Fibroblast of lung (primary cell): ENCODE data around the gene TREML4. TPM values are rescaled to one million over a fixed set of nuclear protein-coding genes. Genes with fewer than 3 reads are reported as not detected.

Experiments used
- DNase-seq, 2 donors: peaks; one replicate each; pipeline versions ENCODE4 v3.0.0 to v3.0.0-alpha.2; 2010; ENCODE audit warnings: low read depth in 2 of 2
- H2AFZ ChIP-seq: 2 replicates; pipeline ENCODE4 v1.5.1; 2012; ENCODE audit warnings: low read length, control low read depth, inconsistent platforms
- H3K27ac ChIP-seq: 2 replicates; pipeline ENCODE4 v1.5.1; 2011; ENCODE audit warnings: low read length, control low read depth; ENCODE audit not compliant: insufficient read depth
- H3K27me3 ChIP-seq: 2 replicates; pipeline ENCODE4 v1.5.1; 2011; ENCODE audit warnings: mild to moderate bottlenecking, low read length; ENCODE audit not compliant: control insufficient read depth, insufficient read depth
- H3K36me3 ChIP-seq: 2 replicates; pipeline ENCODE4 v1.5.1; 2011; ENCODE audit warnings: low read length; ENCODE audit not compliant: control insufficient read depth, insufficient read depth
- H3K4me1 ChIP-seq: 2 replicates; pipeline ENCODE4 v1.5.1; 2011; ENCODE audit warnings: low read length; ENCODE audit not compliant: control insufficient read depth, insufficient read depth; ENCODE audit errors: extremely low read depth
- H3K4me2 ChIP-seq: 2 replicates; pipeline ENCODE4 v1.5.1; 2011; ENCODE audit warnings: low read length, control low read depth; ENCODE audit not compliant: insufficient read depth; ENCODE audit errors: extremely low read depth
- H3K4me3 ChIP-seq, 4 experiments: fragments of 200-600 bp in 1 of 4; sonication (generic) in 1 of 4; replicated peaks in 1 of 4; 2 replicates each; pipeline ENCODE4 v1.5.1; 2011 to 2016; ENCODE audit warnings: low read length in 4 of 4, low read depth in 3 of 4, mild to moderate bottlenecking in 3 of 4, control low read depth in 2 of 4, inconsistent platforms in 1 of 4, mixed read lengths in 1 of 4; ENCODE audit not compliant: insufficient read depth in 1 of 4; ENCODE audit errors: control extremely low read depth in 1 of 4
- H3K79me2 ChIP-seq: 2 replicates; pipeline ENCODE4 v1.5.1; 2012; ENCODE audit warnings: mild to moderate bottlenecking, low read length, inconsistent platforms; ENCODE audit not compliant: control insufficient read depth, insufficient read depth
- H3K9ac ChIP-seq: 2 replicates; pipeline ENCODE4 v1.5.1; 2011; ENCODE audit warnings: mild to moderate bottlenecking, low read length, control low read depth; ENCODE audit not compliant: insufficient read depth
- H3K9me3 ChIP-seq: 2 replicates; pipeline ENCODE4 v1.5.1; 2012; ENCODE audit warnings: low read depth, low read length; ENCODE audit not compliant: control insufficient read depth, insufficient read depth
- H4K20me1 ChIP-seq: 2 replicates; pipeline ENCODE4 v1.5.1; 2011; ENCODE audit warnings: low read length; ENCODE audit not compliant: control insufficient read depth, insufficient read depth; ENCODE audit errors: extremely low read depth
- EZH2 ChIP-seq: IDR thresholded peaks from 2 replicates; pipeline ENCODE4 v1.5.1; 2012; ENCODE audit warnings: low read length, control low read depth, mild to moderate bottlenecking; ENCODE audit errors: missing control alignments
- polyA plus RNA-seq, 2 donors: library from polyadenylated mRNA; depleted of rRNA in 1 of 2; stranded (reverse) in 1 of 2; unstranded in 1 of 2; fragments of >200 nt; gene quantifications; 2 replicates each; pipeline ENCODE4 v1.2.1, GENCODE V29; 2011 to 2012; ENCODE audit warnings: missing spikeins in 1 of 2
- total RNA-seq: library from RNA; depleted of rRNA; stranded (reverse); fragments of >200 nt; gene quantifications from 2 replicates; pipeline ENCODE4 v1.2.1, GENCODE V29; 2014
- TF ChIP-seq, protein P1 (sequence below), 2 donors: IDR thresholded peaks in 1 of 2; conservative IDR thresholded peaks in 1 of 2; 1 replicate in 1 of 2; 2 replicates in 1 of 2; pipeline ENCODE4 v1.5.1; 2011 to 2012; ENCODE audit warnings: low read length in 2 of 2, control low read depth in 1 of 2, inconsistent platforms in 1 of 2, low read depth in 1 of 2, mild to moderate bottlenecking in 1 of 2

TREML4 gene
- total and polyA plus RNA-seq, 2 donors (not counting 1 experiment from before 2014, with no cell fraction given): not detected

DNA sequence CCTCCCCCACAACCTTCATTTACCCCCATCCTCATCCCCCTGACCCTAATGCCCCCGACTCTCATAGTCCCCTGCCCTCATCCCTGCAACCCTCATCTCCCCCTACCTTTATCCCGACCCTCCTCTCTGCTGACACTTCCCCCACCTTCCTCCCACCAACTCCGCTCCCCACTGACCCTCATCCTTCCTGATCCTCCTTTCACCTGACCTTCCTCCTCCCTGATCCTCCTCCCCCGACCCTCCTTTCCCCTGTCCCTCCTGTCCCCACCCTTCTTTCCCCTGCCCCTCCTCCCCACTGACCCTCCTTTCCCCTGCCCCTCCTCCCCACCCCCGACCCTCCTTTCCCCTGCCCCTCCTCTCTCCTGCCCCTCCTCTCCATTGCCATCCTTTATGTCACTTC, 34.3 kb upstream of the TREML4 start:
- Histone ChIP-seq H3K9ac (no peak overlapping the region), H3K9me3 (no peaks in the 10 kb centered on the region), H3K4me1 (no peaks in the 10 kb centered on the region), H3K79me2 (no peaks in the 10 kb centered on the region), H3K4me2 (no peak overlapping the region), H3K27me3 (no peaks in the 10 kb centered on the region), H3K4me3 (no peak overlapping the region), H3K36me3 (no peaks in the 10 kb centered on the region), H3K27ac (no peak overlapping the region), H4K20me1 (no peaks in the 10 kb centered on the region), H2AFZ (no peak overlapping the region)
- no peak for DNase-seq
- TF ChIP-seq, protein P1, sequence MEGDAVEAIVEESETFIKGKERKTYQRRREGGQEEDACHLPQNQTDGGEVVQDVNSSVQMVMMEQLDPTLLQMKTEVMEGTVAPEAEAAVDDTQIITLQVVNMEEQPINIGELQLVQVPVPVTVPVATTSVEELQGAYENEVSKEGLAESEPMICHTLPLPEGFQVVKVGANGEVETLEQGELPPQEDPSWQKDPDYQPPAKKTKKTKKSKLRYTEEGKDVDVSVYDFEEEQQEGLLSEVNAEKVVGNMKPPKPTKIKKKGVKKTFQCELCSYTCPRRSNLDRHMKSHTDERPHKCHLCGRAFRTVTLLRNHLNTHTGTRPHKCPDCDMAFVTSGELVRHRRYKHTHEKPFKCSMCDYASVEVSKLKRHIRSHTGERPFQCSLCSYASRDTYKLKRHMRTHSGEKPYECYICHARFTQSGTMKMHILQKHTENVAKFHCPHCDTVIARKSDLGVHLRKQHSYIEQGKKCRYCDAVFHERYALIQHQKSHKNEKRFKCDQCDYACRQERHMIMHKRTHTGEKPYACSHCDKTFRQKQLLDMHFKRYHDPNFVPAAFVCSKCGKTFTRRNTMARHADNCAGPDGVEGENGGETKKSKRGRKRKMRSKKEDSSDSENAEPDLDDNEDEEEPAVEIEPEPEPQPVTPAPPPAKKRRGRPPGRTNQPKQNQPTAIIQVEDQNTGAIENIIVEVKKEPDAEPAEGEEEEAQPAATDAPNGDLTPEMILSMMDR (conservative IDR thresholded peaks at IDR 0.05 in 1 of 2, IDR thresholded peaks at IDR 0.05 in 1 of 2; ENCODE audit: low read depth in 1 of 2, low read length in 2 of 2): no peak
- no peak for TF ChIP-seq EZH2

- Histone ChIP-seq H3K27ac (no peak overlapping the region), H3K4me1 (no peaks in the 10 kb centered on the region), H4K20me1 (no peaks in the 10 kb centered on the region), H3K4me3 (no peak overlapping the region), H3K4me2 (no peak overlapping the region), H3K79me2 (no peaks in the 10 kb centered on the region), H3K9me3 (no peaks in the 10 kb centered on the region), H2AFZ (no peak overlapping the region), H3K27me3 (no peaks in the 10 kb centered on the region), H3K9ac (no peak overlapping the region), H3K36me3 (no peaks in the 10 kb centered on the region)
- DNase-seq: no peak
- TF ChIP-seq, protein P1 (conservative IDR thresholded peaks at IDR 0.05 in 1 of 2, IDR thresholded peaks at IDR 0.05 in 1 of 2; ENCODE audit: low read depth in 1 of 2, low read length in 2 of 2): no peak
- TF ChIP-seq EZH2: no peak
Measured at GRCh38 chr6:41194386-41194785, 33.8 kb upstream of the TREML4 start.

DNA sequence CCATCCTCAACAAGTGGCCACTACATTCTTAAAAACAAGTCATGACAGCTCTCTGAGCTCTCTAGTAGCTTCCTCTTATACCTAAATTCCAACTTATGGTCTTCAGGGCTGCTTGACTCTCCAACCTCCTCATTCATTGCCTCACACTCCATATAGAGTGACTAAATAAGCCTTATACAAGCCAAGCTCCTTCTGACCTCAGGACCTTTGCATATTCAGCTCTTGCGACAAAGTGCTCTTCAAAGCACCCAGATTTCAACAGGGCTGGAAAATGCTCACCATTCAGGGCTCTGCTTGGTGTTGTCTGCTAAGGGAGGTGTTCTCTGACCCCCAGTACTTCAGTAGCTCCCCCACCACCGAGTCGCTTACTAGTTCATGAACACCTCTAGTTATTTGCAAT, 30.9 kb upstream of the TREML4 start:
- Histone ChIP-seq H3K79me2 (no peaks in the 10 kb centered on the region), H4K20me1 (no peaks in the 10 kb centered on the region), H3K4me2 (no peak overlapping the region), H3K9me3 (no peaks in the 10 kb centered on the region), H2AFZ (no peak overlapping the region), H3K27me3 (no peaks in the 10 kb centered on the region), H3K4me3 (no peak overlapping the region), H3K36me3 (no peaks in the 10 kb centered on the region), H3K4me1 (no peaks in the 10 kb centered on the region), H3K9ac (no peak overlapping the region), H3K27ac (no peak overlapping the region)
- no peak for DNase-seq
- no peak for TF ChIP-seq EZH2
- TF ChIP-seq, protein P1 (conservative IDR thresholded peaks at IDR 0.05 in 1 of 2, IDR thresholded peaks at IDR 0.05 in 1 of 2; ENCODE audit: low read depth in 1 of 2, low read length in 2 of 2): no peak
